Measurements from ENCODE around the gene GRM5. TPM values are rescaled to one million over a fixed set of nuclear protein-coding genes. Genes with fewer than 3 reads are reported as not detected.

GRM5 gene
- total RNA-seq, 1 donor from 2014 or later: 0.49 TPM

GRCh38 chr11:88704485-88704884 is 361.3 kb downstream of the GRM5 start:
- Mint-ChIP-seq H3K4me3 (no peak overlapping the region), H3K36me3 (ENCODE audit: low read depth) (no peaks in the 10 kb centered on the region), H3K4me1 (peaks cover 6% of the 10 kb centered on the region), H3K27ac (ENCODE audit: unreplicated experiment) (no peak overlapping the region), H3K9me3 (peaks cover 4% of the 10 kb centered on the region), H3K27me3 (ENCODE audit: low read depth) (peaks cover 9% of the 10 kb centered on the region)
- DNase-seq (ENCODE audit: low read depth, low spot score): no peak
- TF ChIP-seq, protein P1, sequence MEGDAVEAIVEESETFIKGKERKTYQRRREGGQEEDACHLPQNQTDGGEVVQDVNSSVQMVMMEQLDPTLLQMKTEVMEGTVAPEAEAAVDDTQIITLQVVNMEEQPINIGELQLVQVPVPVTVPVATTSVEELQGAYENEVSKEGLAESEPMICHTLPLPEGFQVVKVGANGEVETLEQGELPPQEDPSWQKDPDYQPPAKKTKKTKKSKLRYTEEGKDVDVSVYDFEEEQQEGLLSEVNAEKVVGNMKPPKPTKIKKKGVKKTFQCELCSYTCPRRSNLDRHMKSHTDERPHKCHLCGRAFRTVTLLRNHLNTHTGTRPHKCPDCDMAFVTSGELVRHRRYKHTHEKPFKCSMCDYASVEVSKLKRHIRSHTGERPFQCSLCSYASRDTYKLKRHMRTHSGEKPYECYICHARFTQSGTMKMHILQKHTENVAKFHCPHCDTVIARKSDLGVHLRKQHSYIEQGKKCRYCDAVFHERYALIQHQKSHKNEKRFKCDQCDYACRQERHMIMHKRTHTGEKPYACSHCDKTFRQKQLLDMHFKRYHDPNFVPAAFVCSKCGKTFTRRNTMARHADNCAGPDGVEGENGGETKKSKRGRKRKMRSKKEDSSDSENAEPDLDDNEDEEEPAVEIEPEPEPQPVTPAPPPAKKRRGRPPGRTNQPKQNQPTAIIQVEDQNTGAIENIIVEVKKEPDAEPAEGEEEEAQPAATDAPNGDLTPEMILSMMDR (conservative IDR thresholded peaks at IDR 0.05): no peak

- TF ChIP-seq, protein P1 (conservative IDR thresholded peaks at IDR 0.05): no peak
- no peak for DNase-seq (ENCODE audit: low read depth, low spot score)
- Mint-ChIP-seq H3K4me1 (peaks cover 5% of the 10 kb centered on the region), H3K4me3 (no peak overlapping the region), H3K9me3 (no peaks in the 10 kb centered on the region), H3K36me3 (ENCODE audit: low read depth) (no peaks in the 10 kb centered on the region), H3K27me3 (ENCODE audit: low read depth) (peaks cover 7% of the 10 kb centered on the region), H3K27ac (ENCODE audit: unreplicated experiment) (no peak overlapping the region)
Observed at GRCh38 chr11:88701816-88702215, 364.0 kb downstream of the GRM5 start.

GRCh38 chr11:88697139-88697538 is 368.6 kb downstream of the GRM5 start:
- no peak overlapping the region for H3K4me3 Mint-ChIP-seq
- H3K9me3 Mint-ChIP-seq: no peaks in the 10 kb centered on the region
- peaks cover 5% of the 10 kb centered on the region for H3K4me1 Mint-ChIP-seq
- TF ChIP-seq, protein P1 (conservative IDR thresholded peaks at IDR 0.05): no peak
- no peaks in the 10 kb centered on the region for H3K27me3 Mint-ChIP-seq (ENCODE audit: low read depth)
- no peak overlapping the region for H3K27ac Mint-ChIP-seq (ENCODE audit: unreplicated experiment)
- DNase-seq (ENCODE audit: low read depth, low spot score): no peak
- no peaks in the 10 kb centered on the region for H3K36me3 Mint-ChIP-seq (ENCODE audit: low read depth)

DNA sequence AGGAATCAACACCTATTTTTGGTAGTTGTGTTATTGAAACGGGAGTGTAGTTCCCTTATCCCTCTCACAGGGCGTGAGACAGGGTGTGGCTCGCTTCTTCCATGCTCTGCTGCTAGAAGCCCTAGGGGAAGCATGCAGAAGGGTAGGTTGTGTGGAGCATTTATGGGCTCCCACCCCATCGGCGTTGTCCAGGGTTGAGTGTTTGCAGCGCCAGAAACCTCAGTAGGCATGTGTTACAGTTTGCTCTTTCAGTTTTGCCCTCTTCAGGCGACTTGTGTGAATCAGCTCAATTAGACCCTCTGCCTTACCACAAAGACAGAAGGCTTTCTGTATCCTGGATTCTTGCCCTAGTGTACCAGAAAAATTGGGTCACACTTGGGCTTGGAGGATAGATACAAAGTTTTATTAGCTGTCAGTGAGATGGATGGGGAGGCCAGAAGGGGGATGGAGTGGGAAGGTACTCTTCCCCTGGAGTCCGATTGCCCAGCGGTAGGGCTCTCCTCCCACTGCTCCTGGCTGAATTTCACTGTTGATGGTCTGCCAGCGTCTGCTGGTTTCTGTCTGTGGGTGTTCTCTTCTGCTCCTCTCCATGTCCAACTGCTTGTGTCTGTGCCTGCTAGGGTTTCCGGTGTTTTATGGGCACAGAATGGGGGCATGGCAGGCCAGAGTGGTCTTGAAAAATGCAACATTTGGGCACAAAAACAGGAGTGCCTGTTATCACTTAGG is 369.9 kb downstream of the GRM5 start:
- H3K4me3 Mint-ChIP-seq: no peak overlapping the region
- no peak for DNase-seq (ENCODE audit: low read depth, low spot score)
- no peaks in the 10 kb centered on the region for H3K36me3 Mint-ChIP-seq (ENCODE audit: low read depth)
- TF ChIP-seq, protein P1 (conservative IDR thresholded peaks at IDR 0.05): no peak
- no peaks in the 10 kb centered on the region for H3K27me3 Mint-ChIP-seq (ENCODE audit: low read depth)
- H3K4me1 Mint-ChIP-seq: peaks cover 5% of the 10 kb centered on the region
- H3K9me3 Mint-ChIP-seq: no peaks in the 10 kb centered on the region
- H3K27ac Mint-ChIP-seq (ENCODE audit: unreplicated experiment): no peak overlapping the region

- Mint-ChIP-seq H3K27me3 (ENCODE audit: low read depth) (no peaks in the 10 kb centered on the region), H3K4me3 (no peak overlapping the region), H3K27ac (ENCODE audit: unreplicated experiment) (no peak overlapping the region), H3K36me3 (ENCODE audit: low read depth) (no peaks in the 10 kb centered on the region), H3K4me1 (no peaks in the 10 kb centered on the region), H3K9me3 (no peaks in the 10 kb centered on the region)
- TF ChIP-seq, protein P1 (conservative IDR thresholded peaks at IDR 0.05): no peak
- DNase-seq (ENCODE audit: low read depth, low spot score): no peak
Observed at GRCh38 chr11:88692306-88693086, 373.3 kb downstream of the GRM5 start.
